Mesothelial cell of epicardium (in vitro differentiated cells): ENCODE results near the gene CFAP221. TPM values are rescaled to one million over a fixed set of nuclear protein-coding genes. Genes with fewer than 3 reads are reported as not detected.

Source experiments
- DNase-seq, 2 experiments: peaks; one replicate each; pipeline ENCODE4 v3.0.0; 2021; ENCODE audit warnings: low spot score in 2 of 2; ENCODE audit not compliant: unreplicated experiment in 2 of 2
- H3K27ac Mint-ChIP-seq: 2 replicates; pipeline ENCODE4 v1.8.0; 2021; ENCODE audit warnings: mixed read lengths
- H3K27me3 Mint-ChIP-seq: 2 replicates; pipeline ENCODE4 v1.8.0; 2021; ENCODE audit warnings: low read depth, mixed read lengths
- H3K36me3 Mint-ChIP-seq: 2 replicates; pipeline ENCODE4 v1.8.0; 2021; ENCODE audit warnings: mixed read lengths
- H3K4me1 Mint-ChIP-seq: 2 replicates; pipeline ENCODE4 v1.8.0; 2021; ENCODE audit warnings: mixed read lengths
- H3K4me3 Mint-ChIP-seq: 2 replicates; pipeline ENCODE4 v1.8.0; 2021; ENCODE audit warnings: mild to moderate bottlenecking, moderate library complexity, mixed read lengths
- H3K9me3 Mint-ChIP-seq: 2 replicates; pipeline ENCODE4 v1.8.0; 2021; ENCODE audit warnings: mixed read lengths
- CTCF ChIP-seq: fragments of 200-600 bp; sonication (generic); IDR thresholded peaks from one replicate; pipeline ENCODE4 v1.5.0; 2021; ENCODE audit warnings: antibody characterized with exemption; ENCODE audit not compliant: unreplicated experiment
- total RNA-seq: library from RNA; stranded (reverse); gene quantifications from 3 replicates; pipeline ENCODE4 v1.2.1, GENCODE V29; 2021

CFAP221 gene
- total RNA-seq, 1 donor from 2014 or later = 4.6 TPM

GRCh38 chr2:119523952-119524694 lies 20.1 kb upstream of the CFAP221 start, which contains the start of gene SCTR:
Gene SCTR (minus strand): TSS chr2:119524483. CDS start chr2:119524226, 257 bp downstream.
- H3K4me1 Mint-ChIP-seq = peaks cover 14% of the 10 kb centered on the region
- DNase-seq = no peak
- H3K36me3 Mint-ChIP-seq = no peaks in the 10 kb centered on the region
- H3K9me3 Mint-ChIP-seq = peaks cover 3% of the 10 kb centered on the region
- H3K4me3 Mint-ChIP-seq = peak within 1 kb of the TSS; percentile 66
- TF ChIP-seq CTCF = no peak
- peaks cover 85% of the 10 kb centered on the region for H3K27me3 Mint-ChIP-seq
- no peak within 1 kb of the TSS for H3K27ac Mint-ChIP-seq

- H3K9me3 Mint-ChIP-seq = peaks cover 3% of the 10 kb centered on the region
- no peak for TF ChIP-seq CTCF
- DNase-seq = no peak
- H3K4me3 Mint-ChIP-seq = no peak overlapping the region
- H3K27ac Mint-ChIP-seq = no peak overlapping the region
- H3K4me1 Mint-ChIP-seq = peaks cover 14% of the 10 kb centered on the region
- H3K36me3 Mint-ChIP-seq = no peaks in the 10 kb centered on the region
- peaks cover 81% of the 10 kb centered on the region for H3K27me3 Mint-ChIP-seq
Measured at GRCh38 chr2:119525614-119526013, 18.6 kb upstream of the CFAP221 start.

- H3K27me3 Mint-ChIP-seq = peaks cover 64% of the 10 kb centered on the region
- peaks cover 1% of the 10 kb centered on the region for H3K36me3 Mint-ChIP-seq
- peaks cover 19% of the 10 kb centered on the region for H3K9me3 Mint-ChIP-seq
Measured at GRCh38 chr2:119527999-119528398, 16.2 kb upstream of the CFAP221 start.

GRCh38 chr2:119531292-119531691 lies 13.0 kb upstream of the CFAP221 start:
- no peak for TF ChIP-seq CTCF
- H3K9me3 Mint-ChIP-seq = peaks cover 40% of the 10 kb centered on the region
- no peak overlapping the region for H3K27ac Mint-ChIP-seq
- DNase-seq = no peak
- H3K4me3 Mint-ChIP-seq = no peak overlapping the region
- peaks cover 36% of the 10 kb centered on the region for H3K27me3 Mint-ChIP-seq
- H3K4me1 Mint-ChIP-seq = peaks cover 2% of the 10 kb centered on the region
- peaks cover 3% of the 10 kb centered on the region for H3K36me3 Mint-ChIP-seq

More at GRCh38 chr2:119527999-119528398, 16.2 kb upstream of the CFAP221 start:
- no peak for TF ChIP-seq CTCF
- no peak for DNase-seq
- Mint-ChIP-seq H3K27ac (no peak overlapping the region), H3K4me3 (no peak overlapping the region), H3K4me1 (peaks cover 11% of the 10 kb centered on the region)

GRCh38 chr2:119533560-119533959 lies 10.7 kb upstream of the CFAP221 start:
- Mint-ChIP-seq H3K4me1 (peaks cover under 1% of the 10 kb centered on the region), H3K27me3 (peaks cover 14% of the 10 kb centered on the region), H3K27ac (no peak overlapping the region), H3K9me3 (peaks cover 38% of the 10 kb centered on the region), H3K4me3 (no peak overlapping the region), H3K36me3 (peaks cover 3% of the 10 kb centered on the region)
- TF ChIP-seq CTCF = no peak
- no peak for DNase-seq
